VCaP (cell line): ENCODE results near the gene OR6T1.

Experiments
- H3K27ac ChIP-seq: fragments of 450-650 bp; 2 replicates; pipeline ENCODE4 v1.5.1; 2017
- CTCF ChIP-seq: fragments of 450-650 bp; conservative IDR thresholded peaks from 2 replicates; pipeline ENCODE4 v1.5.1; 2017; ENCODE audit warnings: mild to moderate bottlenecking, moderate library complexity

Gene OR6T1

GRCh38 chr11:123943738-123944137 lies at the start of gene OR6T1:
TSS of gene OR6T1 (minus strand) at chr11:123943838. CDS start at chr11:123943838, 0 bp downstream.
- TF ChIP-seq CTCF: no peak
- no peak within 1 kb of the TSS for H3K27ac ChIP-seq

- H3K27ac ChIP-seq: no peak overlapping the region
- no peak for TF ChIP-seq CTCF
These were observed 35.7 kb upstream of the OR6T1 start for GRCh38 chr11:123979311-123979710.

- H3K27ac ChIP-seq: no peak within 1 kb of the TSS
- TF ChIP-seq CTCF: no peak
These were observed 34.2 kb upstream of the OR6T1 start, which contains the start of gene OR10S1 for GRCh38 chr11:123977731-123978347. TSS of gene OR10S1 (minus strand) at chr11:123977781. CDS start at chr11:123977664, 117 bp downstream.

GRCh38 chr11:123976770-123977560 lies 33.3 kb upstream of the OR6T1 start:
- TF ChIP-seq CTCF: no peak
- no peak overlapping the region for H3K27ac ChIP-seq

GRCh38 chr11:123973816-123974215 lies 30.2 kb upstream of the OR6T1 start:
- H3K27ac ChIP-seq: no peak overlapping the region
- TF ChIP-seq CTCF: no peak

GRCh38 chr11:123956752-123957151 lies 13.1 kb upstream of the OR6T1 start:
- TF ChIP-seq CTCF: no peak

GRCh38 chr11:123945132-123945531 lies 1.5 kb upstream of the OR6T1 start:
- no peak overlapping the region for H3K27ac ChIP-seq
- no peak for TF ChIP-seq CTCF

More at GRCh38 chr11:123956752-123957151, 13.1 kb upstream of the OR6T1 start:
- H3K27ac ChIP-seq: no peak overlapping the region
